ENCODE measurements around the gene EPS8.

EPS8 gene

DNA sequence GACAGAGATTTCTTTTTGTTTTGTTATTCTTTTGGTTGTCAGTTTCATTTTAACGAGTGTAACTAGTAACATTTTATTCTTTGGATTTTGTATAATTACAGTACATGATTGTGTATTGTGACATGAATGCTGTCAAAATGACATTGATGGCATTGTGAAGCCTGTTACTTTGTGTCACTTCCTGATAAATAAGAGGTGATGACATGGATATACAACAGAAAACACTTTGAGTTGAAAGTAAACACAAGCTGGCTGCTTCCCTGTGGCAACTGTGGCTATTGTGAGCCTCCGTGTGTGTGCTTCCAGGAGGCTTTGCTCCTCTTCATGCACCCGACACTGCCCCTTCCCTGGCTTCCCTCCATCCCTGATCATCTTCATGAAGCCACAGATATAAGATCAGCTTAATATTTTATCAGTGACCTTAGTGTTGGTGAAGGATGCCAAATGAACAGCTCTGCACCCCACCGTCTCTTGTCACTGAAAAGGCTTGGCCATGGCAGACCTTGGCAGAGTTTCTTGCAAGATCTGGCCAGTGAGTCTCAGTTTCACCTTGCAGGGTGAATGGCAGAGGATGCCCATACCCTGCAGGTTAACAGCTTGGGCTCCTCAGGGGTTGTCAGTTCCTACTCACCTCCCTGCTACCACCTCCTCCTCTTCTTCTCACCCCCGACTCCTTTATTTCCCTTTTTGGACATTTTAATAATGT, 191.9 kb downstream of the EPS8 start:
- no peak for DNase-seq

GRCh38 chr12:15596174-15596573, 193.0 kb downstream of the EPS8 start:
- no peak for DNase-seq

DNA sequence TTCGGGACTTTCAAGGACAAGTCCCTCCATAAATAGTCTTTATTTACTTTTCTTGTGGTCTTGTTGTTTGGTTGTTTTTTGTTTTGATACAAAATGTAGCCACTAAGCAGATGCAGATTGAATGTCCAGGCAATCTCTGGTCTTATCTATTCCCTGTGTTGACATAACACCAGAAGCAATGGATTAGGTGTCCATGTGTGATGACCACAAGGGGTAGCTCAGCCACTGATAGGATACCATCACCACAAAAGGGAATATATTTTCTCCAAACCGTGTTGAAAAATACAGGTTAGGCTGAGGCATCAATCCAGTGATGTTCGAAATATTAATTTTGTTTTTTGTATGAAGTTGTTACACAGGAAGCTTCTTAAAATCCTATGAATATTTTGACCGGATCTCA, 196.3 kb downstream of the EPS8 start:
- DNase-seq, result no peak

GRCh38 chr12:15591811-15592210, 197.4 kb downstream of the EPS8 start:
- DNase-seq, result no peak

GRCh38 chr12:15590180-15590826, 198.9 kb downstream of the EPS8 start:
- DNase-seq, result no peak

GRCh38 chr12:15589328-15590032, 199.7 kb downstream of the EPS8 start:
- no peak for DNase-seq

DNA sequence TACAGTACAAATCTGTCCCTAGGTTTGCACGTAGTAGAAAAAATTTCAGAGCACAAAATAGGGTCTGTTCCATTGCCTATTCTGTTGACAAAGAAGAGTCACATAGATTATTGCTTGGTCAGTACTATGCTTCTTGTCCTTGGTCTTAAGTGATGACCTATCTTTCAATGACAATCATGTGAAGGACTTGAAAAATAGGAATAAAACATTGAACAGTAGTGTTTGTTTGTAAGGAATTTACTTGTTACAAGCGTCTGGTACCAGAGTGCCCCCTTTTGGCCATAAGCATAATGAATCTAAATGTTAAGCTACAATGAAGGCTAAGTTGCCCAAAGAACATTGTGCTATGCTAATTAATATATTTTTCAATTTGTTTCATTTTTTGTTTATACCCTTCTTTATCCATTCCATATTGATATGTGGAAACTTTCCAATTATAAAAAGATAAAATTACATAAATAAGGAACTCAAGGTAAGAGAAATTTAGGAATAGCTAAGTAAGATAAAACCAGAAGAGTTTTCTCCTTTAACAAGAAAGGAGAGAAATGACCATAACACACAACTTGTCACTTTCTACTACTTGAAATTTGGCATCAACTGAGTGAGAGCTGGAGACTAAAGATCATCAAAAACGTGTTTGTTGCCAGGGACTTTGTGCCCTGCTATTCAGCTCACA, 204.7 kb downstream of the EPS8 start:
- no peak for DNase-seq

GRCh38 chr12:15583804-15584203, 205.4 kb downstream of the EPS8 start:
- no peak for DNase-seq

DNA sequence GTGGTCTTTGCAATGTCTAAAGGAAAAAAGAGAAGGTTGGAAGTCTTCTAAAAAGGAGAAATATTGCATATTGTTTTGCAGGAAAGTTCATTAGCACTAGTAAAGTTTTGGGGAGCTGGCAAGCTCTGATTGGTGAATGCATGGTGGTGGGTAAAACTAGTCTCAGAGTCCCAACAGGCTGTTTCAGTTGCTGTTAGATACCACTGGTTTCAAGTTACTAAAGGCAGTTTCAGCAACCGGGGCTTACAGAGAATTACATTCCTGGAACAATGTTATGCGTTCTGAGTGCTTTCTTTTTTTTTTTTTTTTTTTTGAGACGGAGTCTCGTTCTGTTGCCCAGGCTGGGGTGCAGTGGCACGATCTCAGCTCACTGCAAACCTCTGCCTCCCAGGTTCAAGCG, 208.2 kb downstream of the EPS8 start:
- no peak for DNase-seq

GRCh38 chr12:15580431-15580830, 208.8 kb downstream of the EPS8 start:
- DNase-seq, result no peak

- DNase-seq, result no peak
These were observed 213.3 kb downstream of the EPS8 start for GRCh38 chr12:15575671-15576541.

DNA sequence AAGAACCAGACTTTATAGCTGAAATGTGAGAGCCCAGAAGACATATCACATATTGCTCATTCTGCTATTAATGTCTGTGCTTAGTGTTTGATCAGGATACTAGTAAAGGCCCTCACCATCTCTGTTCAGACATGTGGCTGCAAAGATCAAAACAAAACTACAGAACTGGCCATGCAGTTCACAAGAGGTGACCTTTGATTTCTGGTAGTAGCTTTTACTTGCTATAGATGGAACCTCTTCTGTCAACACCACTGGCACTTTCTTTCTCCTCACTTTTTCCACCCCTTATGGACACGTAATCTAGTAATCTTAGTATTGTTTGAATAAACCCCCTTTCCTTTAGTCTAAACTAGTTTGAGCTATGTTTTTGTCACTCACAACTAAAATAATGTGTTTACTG, 214.8 kb downstream of the EPS8 start:
- no peak for DNase-seq
